Cardiac fibroblast (primary cell): ENCODE results near the gene OR4F15.
A peak's percentile ranks its signal among the peaks of the same experiment; 100 is the strongest.
"Not testable (repeated sequence)": the region's sequence is repeated elsewhere in the genome, so short reads cannot be mapped to it uniquely, and the experiment has no call there.

ENCODE experiments used
- DNase-seq, 2 donors: peaks; one replicate each; pipeline versions ENCODE4 v3.0.0 to v3.0.0-alpha.2; 2010; ENCODE audit warnings: low read depth in 2 of 2
- H3K4me3 ChIP-seq, 2 donors: replicated peaks in 1 of 2; 1 replicate in 1 of 2; 2 replicates in 1 of 2; pipeline ENCODE4 v1.5.1; 2011; ENCODE audit warnings: low read depth in 2 of 2, low read length in 2 of 2, mild to moderate bottlenecking in 2 of 2, moderate library complexity in 1 of 2
- TF ChIP-seq, protein P1 (sequence below): IDR thresholded peaks from one replicate; pipeline ENCODE4 v1.5.1; 2011; ENCODE audit warnings: low read depth, mild to moderate bottlenecking, low read length, inconsistent platforms

Gene OR4F15

DNA sequence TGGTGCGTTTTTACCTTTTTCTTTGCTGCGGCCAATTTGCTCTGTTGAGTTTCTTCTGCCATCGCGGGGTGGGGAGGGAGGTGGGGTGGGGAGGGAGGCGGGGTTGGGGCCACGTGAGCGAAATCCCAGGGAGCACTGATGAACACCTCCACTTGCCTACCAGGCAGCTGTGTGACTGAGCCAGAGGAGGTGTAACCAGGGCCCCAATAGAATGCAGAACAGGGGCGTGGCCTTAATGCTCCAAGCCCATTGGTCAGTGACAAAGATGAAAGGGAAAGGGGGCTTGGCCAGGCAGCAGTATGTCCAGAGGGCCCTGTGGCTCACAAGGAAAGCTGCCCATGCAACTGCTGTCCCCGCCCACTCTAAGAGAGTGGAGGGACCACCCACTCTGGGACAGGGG, 30.1 kb upstream of the OR4F15 start:
- TF ChIP-seq, protein P1, sequence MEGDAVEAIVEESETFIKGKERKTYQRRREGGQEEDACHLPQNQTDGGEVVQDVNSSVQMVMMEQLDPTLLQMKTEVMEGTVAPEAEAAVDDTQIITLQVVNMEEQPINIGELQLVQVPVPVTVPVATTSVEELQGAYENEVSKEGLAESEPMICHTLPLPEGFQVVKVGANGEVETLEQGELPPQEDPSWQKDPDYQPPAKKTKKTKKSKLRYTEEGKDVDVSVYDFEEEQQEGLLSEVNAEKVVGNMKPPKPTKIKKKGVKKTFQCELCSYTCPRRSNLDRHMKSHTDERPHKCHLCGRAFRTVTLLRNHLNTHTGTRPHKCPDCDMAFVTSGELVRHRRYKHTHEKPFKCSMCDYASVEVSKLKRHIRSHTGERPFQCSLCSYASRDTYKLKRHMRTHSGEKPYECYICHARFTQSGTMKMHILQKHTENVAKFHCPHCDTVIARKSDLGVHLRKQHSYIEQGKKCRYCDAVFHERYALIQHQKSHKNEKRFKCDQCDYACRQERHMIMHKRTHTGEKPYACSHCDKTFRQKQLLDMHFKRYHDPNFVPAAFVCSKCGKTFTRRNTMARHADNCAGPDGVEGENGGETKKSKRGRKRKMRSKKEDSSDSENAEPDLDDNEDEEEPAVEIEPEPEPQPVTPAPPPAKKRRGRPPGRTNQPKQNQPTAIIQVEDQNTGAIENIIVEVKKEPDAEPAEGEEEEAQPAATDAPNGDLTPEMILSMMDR: no peak
- DNase-seq: no peak
- no peak overlapping the region for H3K4me3 ChIP-seq

DNA sequence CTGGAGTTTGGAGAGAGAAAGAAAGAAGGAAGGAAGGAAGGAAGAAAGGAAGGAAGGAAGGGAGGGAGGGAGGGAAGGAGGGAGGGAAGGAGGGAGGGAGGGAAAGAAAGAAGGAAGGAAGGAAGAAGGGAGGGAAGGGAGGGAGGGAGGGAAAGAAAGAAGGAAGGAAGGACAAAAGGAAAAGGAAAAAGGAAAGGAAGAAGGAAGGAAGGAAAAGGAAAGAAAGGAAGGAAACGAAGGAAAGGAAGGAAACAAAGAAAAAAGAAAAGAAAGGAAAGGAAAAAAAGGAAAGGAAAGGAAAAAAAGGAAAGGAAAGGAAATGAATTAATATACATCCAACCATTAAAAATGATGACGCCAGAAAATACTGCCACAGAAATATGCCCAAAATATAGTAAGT, 27.4 kb upstream of the OR4F15 start:
- no peak overlapping the region for H3K4me3 ChIP-seq

DNA sequence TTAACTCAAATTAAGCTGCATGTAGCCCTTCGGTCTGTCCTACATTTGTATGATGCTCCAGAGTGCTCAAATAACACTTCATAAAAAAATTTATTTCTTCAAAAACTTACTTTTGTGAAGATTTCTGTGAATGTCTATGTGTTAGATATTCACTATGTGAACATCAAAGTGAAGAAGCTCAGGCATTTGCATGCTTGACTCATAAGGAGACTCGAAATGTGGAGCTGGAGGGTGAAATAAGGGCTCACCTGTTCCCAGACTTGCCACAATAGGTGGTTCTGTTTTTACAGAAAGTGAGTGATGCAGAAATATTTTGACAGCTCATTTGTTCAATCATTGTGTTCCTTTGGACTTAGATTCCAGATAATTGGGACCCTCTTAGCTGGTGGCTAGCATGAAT, 25.6 kb upstream of the OR4F15 start:
- not testable (repeated sequence) for H3K4me3 ChIP-seq, DNase-seq

More for the DNA sequence above, 27.4 kb upstream of the OR4F15 start:
- no peak for DNase-seq
- TF ChIP-seq, protein P1: no peak

DNA sequence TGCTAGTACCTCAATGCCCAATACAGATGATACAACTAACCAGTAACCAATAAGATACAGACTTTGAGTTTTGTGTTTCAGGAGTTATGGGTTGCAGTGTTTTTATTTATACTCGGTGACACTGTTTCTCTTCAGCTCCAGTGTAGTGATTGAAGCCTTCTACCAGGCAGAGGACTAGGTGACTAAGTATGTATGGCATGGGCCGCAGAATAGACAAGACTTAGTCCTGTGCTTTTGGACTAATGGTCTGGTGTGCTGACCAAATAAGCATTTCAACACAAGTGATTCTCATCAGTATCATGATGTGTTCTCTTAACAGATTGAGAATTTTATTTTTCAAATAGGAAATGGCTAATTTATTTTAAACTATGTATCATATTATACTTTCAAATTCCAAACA, 24.0 kb upstream of the OR4F15 start:
- H3K4me3 ChIP-seq, DNase-seq: not testable (repeated sequence)

DNA sequence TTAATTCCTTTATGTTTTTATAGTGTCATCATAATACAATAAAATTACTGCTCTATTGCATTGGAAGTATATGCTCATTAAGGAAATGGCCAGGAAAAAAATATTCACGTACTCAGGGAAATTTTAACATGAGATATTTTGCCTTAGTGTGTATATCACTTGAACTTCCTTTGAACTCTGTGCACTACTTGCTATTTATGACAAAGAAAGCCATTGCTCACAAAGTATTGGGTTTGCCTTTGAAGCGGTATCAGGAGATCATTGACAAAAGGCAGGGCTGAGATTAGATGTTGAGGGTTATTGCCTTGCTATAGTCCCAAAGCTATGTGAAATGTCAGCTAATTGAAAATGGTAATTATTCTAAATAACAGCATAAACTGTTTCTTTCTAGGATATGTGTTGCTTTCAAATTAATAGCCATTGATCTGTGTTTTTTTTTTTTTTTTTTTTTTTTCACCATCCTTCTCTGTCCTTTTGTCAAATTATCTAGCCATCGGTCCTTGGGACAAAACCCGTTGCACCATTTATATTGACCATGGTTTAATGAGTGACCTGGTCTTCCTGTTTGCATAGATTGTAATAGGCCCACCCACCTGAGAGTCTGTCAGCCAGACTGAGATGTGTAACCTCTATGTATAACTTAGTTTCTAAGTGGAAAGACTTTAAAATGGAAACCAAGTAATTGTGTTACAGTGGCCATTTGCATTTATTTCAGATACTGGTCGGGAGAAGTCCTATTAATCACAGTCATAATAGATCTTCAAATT, 23.3 kb upstream of the OR4F15 start:
- not testable (repeated sequence) for H3K4me3 ChIP-seq, DNase-seq

DNA sequence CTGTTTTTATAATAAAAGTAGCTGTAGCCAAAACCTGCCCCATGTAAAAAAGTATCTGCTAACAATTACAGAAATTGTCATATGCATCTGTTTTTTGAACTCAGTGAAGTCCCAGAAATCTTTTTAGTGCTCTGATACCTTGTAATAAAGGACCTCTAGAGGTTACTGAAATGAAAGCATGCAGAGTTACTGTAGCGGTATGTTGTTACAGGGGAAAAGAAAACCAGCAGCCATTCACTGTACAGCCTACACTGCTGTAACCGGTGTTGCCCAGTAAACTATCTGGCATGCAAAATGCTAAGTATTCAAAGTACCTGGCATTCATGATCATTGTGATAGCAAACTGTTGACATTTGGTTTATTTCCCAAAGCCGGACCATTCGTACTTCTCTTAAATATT, 21.3 kb upstream of the OR4F15 start:
- H3K4me3 ChIP-seq, DNase-seq: not testable (repeated sequence)

DNA sequence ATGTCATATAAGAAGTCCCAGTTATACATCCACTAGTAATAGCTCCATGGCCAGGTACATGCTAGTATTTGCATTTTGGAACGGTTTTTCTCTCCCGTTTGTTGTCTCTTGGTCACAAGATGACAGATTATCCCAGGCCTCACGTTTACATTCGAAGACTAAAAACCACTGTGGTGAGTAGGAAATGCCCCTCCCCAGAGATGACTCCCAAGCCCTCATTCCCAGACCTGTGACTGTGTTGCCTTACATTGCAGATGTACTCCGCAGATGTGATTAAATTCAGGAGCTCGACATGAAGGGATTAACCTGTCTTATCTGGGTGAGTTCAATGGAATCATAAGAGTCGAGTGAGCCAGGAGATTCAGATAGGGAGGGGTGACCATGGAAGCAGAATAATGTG, 18.0 kb upstream of the OR4F15 start:
- DNase-seq: not testable (repeated sequence)

DNA sequence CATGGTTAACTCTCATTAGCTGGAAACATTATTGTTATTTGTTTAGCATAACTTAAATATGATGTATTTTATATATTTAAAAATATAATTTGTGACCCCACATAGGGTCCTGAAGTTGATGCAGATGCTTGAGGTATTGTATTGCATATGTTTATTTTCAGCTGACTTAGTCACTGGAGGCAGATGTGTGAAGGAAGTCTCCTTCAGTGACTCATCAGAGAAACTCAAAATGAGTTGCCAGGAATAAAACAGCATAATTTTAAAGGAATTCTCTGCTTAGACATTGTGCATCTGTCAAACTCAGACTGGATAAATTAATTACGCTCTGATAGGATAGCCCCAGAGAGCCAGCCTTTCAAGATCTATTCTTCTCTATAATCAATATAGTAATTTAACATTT, 16.5 kb upstream of the OR4F15 start:
- TF ChIP-seq, protein P1: no peak
- no peak overlapping the region for H3K4me3 ChIP-seq
- DNase-seq: peak; percentile 25 to 70

More for the DNA sequence above, 18.0 kb upstream of the OR4F15 start:
- H3K4me3 ChIP-seq: not testable (repeated sequence)

DNA sequence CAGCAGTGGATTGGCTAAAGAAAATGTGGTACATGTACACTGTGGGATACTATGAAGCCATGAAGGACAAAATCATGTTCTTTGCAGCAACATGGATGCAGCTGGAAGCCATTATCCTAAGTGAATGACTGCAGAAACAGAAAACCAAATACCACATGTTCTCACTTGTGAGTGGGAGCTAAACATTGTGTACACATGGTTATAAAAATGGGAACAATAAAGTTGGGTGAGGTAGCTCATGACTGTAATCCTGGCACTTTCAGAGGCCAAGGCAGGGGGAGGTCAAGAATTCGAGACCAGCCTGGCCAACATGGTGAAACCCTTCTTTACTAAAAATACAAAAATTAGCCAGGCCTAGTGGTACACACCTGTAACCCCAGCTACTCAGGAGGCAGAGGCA, 12.3 kb upstream of the OR4F15 start:
- H3K4me3 ChIP-seq: no peak overlapping the region
- TF ChIP-seq, protein P1: no peak
- no peak for DNase-seq
